Glutamatergic neuron (in vitro differentiated cells): ENCODE data around the gene ATP6V0B. TPM values are rescaled to one million over a fixed set of nuclear protein-coding genes. Genes with fewer than 3 reads are reported as not detected.

Source experiments
- DNase-seq: peaks from one replicate; pipeline ENCODE4 v3.0.0; 2022
- H3K27ac Mint-ChIP-seq: one replicate; pipeline ENCODE4 v1.8.0; 2020; ENCODE audit warnings: mild to moderate bottlenecking, mixed read lengths, inconsistent platforms; ENCODE audit not compliant: unreplicated experiment
- H3K27me3 Mint-ChIP-seq: one replicate; pipeline ENCODE4 v1.8.0; 2020; ENCODE audit warnings: mild to moderate bottlenecking, moderate library complexity, mixed read lengths, inconsistent platforms; ENCODE audit not compliant: unreplicated experiment
- H3K36me3 Mint-ChIP-seq: one replicate; pipeline ENCODE4 v1.8.0; 2020; ENCODE audit warnings: mild to moderate bottlenecking, mixed read lengths, inconsistent platforms; ENCODE audit not compliant: unreplicated experiment
- H3K4me1 Mint-ChIP-seq: one replicate; pipeline ENCODE4 v1.8.0; 2020; ENCODE audit warnings: mild to moderate bottlenecking, low read depth, mixed read lengths, inconsistent platforms; ENCODE audit not compliant: unreplicated experiment
- H3K4me3 Mint-ChIP-seq: one replicate; pipeline ENCODE4 v1.8.0; 2020; ENCODE audit warnings: mild to moderate bottlenecking, mixed read lengths, inconsistent platforms; ENCODE audit not compliant: unreplicated experiment
- H3K9me3 Mint-ChIP-seq: one replicate; pipeline ENCODE4 v1.8.0; 2020; ENCODE audit warnings: mild to moderate bottlenecking, moderate library complexity, mixed read lengths, inconsistent platforms; ENCODE audit not compliant: unreplicated experiment
- CTCF ChIP-seq: fragments of 200-600 bp; sonication (generic); IDR thresholded peaks from one replicate; pipeline ENCODE4 v1.5.0; 2021; ENCODE audit not compliant: partially characterized antibody, unreplicated experiment
- total RNA-seq: library from RNA; stranded (reverse); fragmentation: NEBNext Ultra II Directional; extraction: Animal tissue kit (Norgen Biotek cat#: 25700); gene quantifications from one replicate; pipeline ENCODE4 v1.2.1, GENCODE V29; 2021; ENCODE audit not compliant: unreplicated experiment

ATP6V0B gene
- total RNA-seq, 1 donor from 2014 or later: 208 TPM

GRCh38 chr1:43938383-43938782 lies 36.4 kb upstream of the ATP6V0B start:
- H3K27ac Mint-ChIP-seq: no peak overlapping the region
- DNase-seq: no peak
- H3K36me3 Mint-ChIP-seq: peaks cover 5% of the 10 kb centered on the region
- TF ChIP-seq CTCF: no peak
- H3K9me3 Mint-ChIP-seq: peaks cover 2% of the 10 kb centered on the region
- H3K4me1 Mint-ChIP-seq: peaks cover 7% of the 10 kb centered on the region
- no peak overlapping the region for H3K4me3 Mint-ChIP-seq
- peaks cover 17% of the 10 kb centered on the region for H3K27me3 Mint-ChIP-seq

GRCh38 chr1:43938892-43939587 lies 35.7 kb upstream of the ATP6V0B start:
- H3K9me3 Mint-ChIP-seq: peaks cover 2% of the 10 kb centered on the region
- peaks cover 7% of the 10 kb centered on the region for H3K4me1 Mint-ChIP-seq
- H3K27ac Mint-ChIP-seq: no peak overlapping the region
- DNase-seq: no peak
- no peak for TF ChIP-seq CTCF
- peaks cover 17% of the 10 kb centered on the region for H3K27me3 Mint-ChIP-seq
- H3K36me3 Mint-ChIP-seq: peaks cover 5% of the 10 kb centered on the region
- no peak overlapping the region for H3K4me3 Mint-ChIP-seq

GRCh38 chr1:43942411-43942810 lies 32.3 kb upstream of the ATP6V0B start:
- H3K36me3 Mint-ChIP-seq: peaks cover 5% of the 10 kb centered on the region
- H3K27ac Mint-ChIP-seq: no peak overlapping the region
- peaks cover 2% of the 10 kb centered on the region for H3K9me3 Mint-ChIP-seq
- DNase-seq: no peak
- peaks cover 10% of the 10 kb centered on the region for H3K27me3 Mint-ChIP-seq
- peaks cover 9% of the 10 kb centered on the region for H3K4me1 Mint-ChIP-seq
- H3K4me3 Mint-ChIP-seq: no peak overlapping the region
- TF ChIP-seq CTCF: no peak

GRCh38 chr1:43944860-43945259 lies 29.9 kb upstream of the ATP6V0B start:
- H3K4me3 Mint-ChIP-seq: no peak overlapping the region

More at GRCh38 chr1:43944860-43945259, 29.9 kb upstream of the ATP6V0B start:
- peaks cover 4% of the 10 kb centered on the region for H3K27me3 Mint-ChIP-seq
- no peaks in the 10 kb centered on the region for H3K9me3 Mint-ChIP-seq
- peaks cover 7% of the 10 kb centered on the region for H3K4me1 Mint-ChIP-seq
- DNase-seq: no peak
- H3K27ac Mint-ChIP-seq: no peak overlapping the region
- no peak for TF ChIP-seq CTCF
- no peaks in the 10 kb centered on the region for H3K36me3 Mint-ChIP-seq
